WTC11 (cell line): ENCODE data around the gene LPAR4. TPM values are rescaled to one million over a fixed set of nuclear protein-coding genes. Genes with fewer than 3 reads are reported as not detected.

Experiments
- ATAC-seq: fragments of 200-7000 bp; cut with Tn5 transposase; 2 replicates; pipeline ENCODE4 v1.10.0; 2021; ENCODE audit warnings: mild to moderate bottlenecking, moderate library complexity
- CTCF ChIA-PET: fragments of 300-600 bp; sonication (Branson Sonifier 250); formaldehyde crosslinking; loops from one replicate; lab custom pipeline; 2021; ENCODE audit warnings: antibody characterized with exemption; lab: Charles Lee
- POLR2A ChIA-PET: fragments of 350-600 bp; sonication (Branson Sonifier 250); formaldehyde crosslinking; loops from one replicate; lab custom pipeline; 2021; ENCODE audit warnings: antibody characterized with exemption; lab: Charles Lee
- DNase-seq: peaks from one replicate; pipeline ENCODE4 v3.0.0; 2021; ENCODE audit warnings: low spot score
- H3K27ac Mint-ChIP-seq: 2 replicates; pipeline ENCODE4 v1.8.0; 2021; ENCODE audit warnings: mixed read lengths
- H3K27me3 Mint-ChIP-seq: 2 replicates; pipeline ENCODE4 v1.8.0; 2021; ENCODE audit warnings: low read depth, mild to moderate bottlenecking, moderate library complexity, mixed read lengths
- H3K36me3 Mint-ChIP-seq: 2 replicates; pipeline ENCODE4 v1.8.0; 2021; ENCODE audit warnings: mixed read lengths
- H3K4me1 Mint-ChIP-seq: 2 replicates; pipeline ENCODE4 v1.8.0; 2022; ENCODE audit warnings: mixed read lengths
- H3K4me3 Mint-ChIP-seq: 2 replicates; pipeline ENCODE4 v1.8.0; 2021; ENCODE audit warnings: mild to moderate bottlenecking, moderate library complexity, mixed read lengths
- H3K9me3 Mint-ChIP-seq: 2 replicates; pipeline ENCODE4 v1.8.0; 2021; ENCODE audit warnings: mixed read lengths
- AFF4 ChIP-seq: sonication (generic); formaldehyde crosslinking; IDR thresholded peaks from 2 replicates; pipeline ENCODE4 v1.8.1; 2023; ENCODE audit warnings: mild to moderate bottlenecking, missing genetic modification reagents, borderline replicate concordance
- ATF3 ChIP-seq: sonication (generic); formaldehyde crosslinking; conservative IDR thresholded peaks from 2 replicates; pipeline ENCODE4 v1.8.1; 2022; ENCODE audit warnings: mild to moderate bottlenecking, missing genetic modification reagents
- EMX1 ChIP-seq: fragments of 250-450 bp; sonication (Bioruptor Pico); IDR thresholded peaks from 2 replicates; pipeline ENCODE4 v1.8.0; 2021; ENCODE audit warnings: mild to moderate bottlenecking
- ETV6 ChIP-seq: sonication (generic); formaldehyde crosslinking; IDR thresholded peaks from 2 replicates; pipeline ENCODE4 v1.8.1; 2022; ENCODE audit warnings: mild to moderate bottlenecking, missing genetic modification reagents
- FOXJ3 ChIP-seq: sonication (generic); formaldehyde crosslinking; IDR thresholded peaks from 2 replicates; pipeline ENCODE4 v1.9.0; 2021; ENCODE audit warnings: missing genetic modification reagents, mild to moderate bottlenecking, borderline replicate concordance
- IRF1 ChIP-seq: sonication (generic); formaldehyde crosslinking; IDR thresholded peaks from 2 replicates; pipeline ENCODE4 v1.8.0; 2023; ENCODE audit warnings: missing genetic modification reagents
- MLX ChIP-seq: sonication (generic); formaldehyde crosslinking; IDR thresholded peaks from 2 replicates; pipeline ENCODE4 v1.8.1; 2023; ENCODE audit warnings: mild to moderate bottlenecking, missing genetic modification reagents, moderate library complexity
- NFE2L1 ChIP-seq: sonication (generic); formaldehyde crosslinking; IDR thresholded peaks from 2 replicates; pipeline ENCODE4 v1.8.1; 2023; ENCODE audit warnings: missing genetic modification reagents
- RELA ChIP-seq: sonication (generic); formaldehyde crosslinking; IDR thresholded peaks from 2 replicates; pipeline ENCODE4 v1.8.1; 2022; ENCODE audit warnings: missing genetic modification reagents, mild to moderate bottlenecking, borderline replicate concordance
- SP1 ChIP-seq: sonication (generic); formaldehyde crosslinking; conservative IDR thresholded peaks from 2 replicates; pipeline ENCODE4 v1.8.1; 2022; ENCODE audit warnings: missing genetic modification reagents
- STAT6 ChIP-seq: sonication (generic); formaldehyde crosslinking; conservative IDR thresholded peaks from 2 replicates; pipeline ENCODE4 v1.8.1; 2023; ENCODE audit warnings: mild to moderate bottlenecking, low read depth, missing genetic modification reagents, moderate library complexity
- TCF7 ChIP-seq: sonication (generic); formaldehyde crosslinking; IDR thresholded peaks from 2 replicates; pipeline ENCODE4 v1.8.0; 2022; ENCODE audit warnings: mild to moderate bottlenecking, low read depth, missing genetic modification reagents, moderate library complexity
- USF2 ChIP-seq: sonication (generic); formaldehyde crosslinking; IDR thresholded peaks from 2 replicates; pipeline ENCODE4 v1.8.1; 2023; ENCODE audit warnings: mild to moderate bottlenecking, missing genetic modification reagents, moderate library complexity
- ZMAT4 ChIP-seq: fragments of 250-450 bp; sonication (Bioruptor Pico); IDR thresholded peaks from 2 replicates; pipeline ENCODE4 v1.9.0; 2021; ENCODE audit warnings: mild to moderate bottlenecking
- ZNF232 ChIP-seq: sonication (generic); formaldehyde crosslinking; IDR thresholded peaks from 2 replicates; pipeline ENCODE4 v1.8.0; 2022; ENCODE audit warnings: mild to moderate bottlenecking, missing genetic modification reagents
- ZNF317 ChIP-seq: sonication (generic); formaldehyde crosslinking; IDR thresholded peaks from 2 replicates; pipeline ENCODE4 v1.8.1; 2023; ENCODE audit warnings: low read depth, mild to moderate bottlenecking, moderate library complexity, missing genetic modification reagents, borderline replicate concordance
- total RNA-seq: library from RNA; stranded (reverse); gene quantifications from 3 replicates; pipeline ENCODE4 v1.2.3, GENCODE V29; 2021

The LPAR4 gene
- total RNA-seq, 1 experiment from 2014 or later, result 7.8 TPM

- TF ChIP-seq ATF3 (no peak), FOXJ3 (no peak), SP1 (CRISPR knock-in tag) (no peak), NFE2L1 (CRISPR knock-in tag) (no peak), TCF7 (no peak)
Observed at GRCh38 chrX:78754917-78755316, 7.4 kb downstream of the LPAR4 start (continued).

- no peaks in the 10 kb centered on the region for H3K9me3 Mint-ChIP-seq
- no peak overlapping the region for H3K27ac Mint-ChIP-seq
- H3K27me3 Mint-ChIP-seq, result no peaks in the 10 kb centered on the region
- TF ChIP-seq STAT6 (CRISPR knock-in tag), result no peak
- TF ChIP-seq ZMAT4, result no peak
- TF ChIP-seq AFF4, result no peak
- no peak for TF ChIP-seq FOXJ3
- TF ChIP-seq RELA, result no peak
- no peak for TF ChIP-seq IRF1 (CRISPR knock-in tag)
- TF ChIP-seq ETV6, result no peak
- ATAC-seq (no peak), DNase-seq (no peak)
- CTCF ChIA-PET, result no interaction called here
- no peaks in the 10 kb centered on the region for H3K4me1 Mint-ChIP-seq
- peaks cover 6% of the 10 kb centered on the region; the same call in 1 of the 2 replicates for H3K36me3 Mint-ChIP-seq
- POLR2A ChIA-PET, result no interaction called here
- H3K4me3 Mint-ChIP-seq, result no peak overlapping the region
Observed at GRCh38 chrX:78759081-78759480, 11.6 kb downstream of the LPAR4 start.

GRCh38 chrX:78769101-78769755 is 21.7 kb downstream of the LPAR4 start:
- H3K27me3 Mint-ChIP-seq, result no peaks in the 10 kb centered on the region
- POLR2A ChIA-PET, result no interaction called here
- DNase-seq, result no peak
- H3K4me1 Mint-ChIP-seq, result no peaks in the 10 kb centered on the region
- no peaks in the 10 kb centered on the region; the same call in 1 of the 2 replicates for H3K9me3 Mint-ChIP-seq
- CTCF ChIA-PET, result no interaction called here
- H3K27ac Mint-ChIP-seq, result no peak overlapping the region
- H3K4me3 Mint-ChIP-seq, result no peak overlapping the region
- no peak for ATAC-seq
- no peaks in the 10 kb centered on the region for H3K36me3 Mint-ChIP-seq
- TF ChIP-seq USF2 (CRISPR knock-in tag) (no peak), EMX1 (CRISPR knock-in tag) (no peak), ZNF317 (CRISPR knock-in tag) (no peak), MLX (CRISPR knock-in tag) (no peak), ZNF232 (CRISPR knock-in tag) (no peak)
